OCI-LY1 (cell line): ENCODE data around the gene APLP1.

ENCODE experiments used
- H2AFZ ChIP-seq: fragments of 200-600 bp; sonication (generic), shearing (Covaris generic); 2 replicates; pipeline ENCODE4 v1.6.0; 2014; ENCODE audit warnings: antibody characterized with exemption, mild to moderate bottlenecking, low read length
- H3F3A ChIP-seq: fragments of 200-600 bp; sonication (generic), shearing (Covaris generic); 2 replicates; pipeline ENCODE4 v1.6.0; 2014; ENCODE audit warnings: mild to moderate bottlenecking, antibody characterized with exemption, low read length, moderate library complexity; ENCODE audit not compliant: insufficient read depth
- H3K27ac ChIP-seq: fragments of 200-600 bp; sonication (generic); 2 replicates; pipeline ENCODE4 v1.5.1; 2014; ENCODE audit warnings: low read length, mixed run types, mild to moderate bottlenecking, low read depth; ENCODE audit not compliant: poor library complexity, severe bottlenecking
- H3K27me3 ChIP-seq: fragments of 200-600 bp; sonication (generic); 2 replicates; pipeline ENCODE4 v1.6.0; 2014; ENCODE audit warnings: antibody characterized with exemption, mild to moderate bottlenecking, low read length, moderate library complexity; ENCODE audit not compliant: insufficient read depth
- H3K36me3 ChIP-seq: fragments of 200-600 bp; sonication (generic); 2 replicates; pipeline ENCODE4 v1.6.1; 2014; ENCODE audit warnings: mild to moderate bottlenecking, antibody characterized with exemption, low read length, moderate library complexity, mixed read lengths; ENCODE audit not compliant: insufficient read depth
- H3K4me1 ChIP-seq: fragments of 200-600 bp; sonication (generic); 2 replicates; pipeline ENCODE4 v1.5.1; 2014; ENCODE audit warnings: mild to moderate bottlenecking, low read length, moderate library complexity; ENCODE audit not compliant: insufficient read depth, severe bottlenecking
- H3K4me2 ChIP-seq: fragments of 200-600 bp; sonication (generic), shearing (Covaris generic); 2 replicates; pipeline ENCODE4 v1.6.1; 2014; ENCODE audit warnings: low read length
- H3K4me3 ChIP-seq: fragments of 200-600 bp; sonication (generic); 2 replicates; pipeline ENCODE4 v1.5.1; 2014; ENCODE audit warnings: low read length, low read depth, mild to moderate bottlenecking, mixed read lengths; ENCODE audit not compliant: poor library complexity, severe bottlenecking
- H3K79me2 ChIP-seq: fragments of 200-600 bp; shearing (Covaris generic); 2 replicates; pipeline ENCODE4 v1.6.1; 2016; ENCODE audit warnings: mixed run types, low read length, mixed read lengths; ENCODE audit not compliant: insufficient read depth
- H3K9ac ChIP-seq: fragments of 200-600 bp; sonication (generic), shearing (Covaris generic); 2 replicates; pipeline ENCODE4 v1.6.1; 2014; ENCODE audit warnings: mild to moderate bottlenecking, low read length, mixed read lengths
- H3K9me2 ChIP-seq: fragments of 200-600 bp; sonication (generic), shearing (Covaris generic); 2 replicates; pipeline ENCODE4 v1.6.1; 2014; ENCODE audit warnings: low read depth, mild to moderate bottlenecking, low read length, mixed read lengths
- H3K9me3 ChIP-seq: fragments of 200-600 bp; shearing (Covaris generic); 2 replicates; pipeline ENCODE4 v1.6.1; 2014; ENCODE audit warnings: low read length, mixed read lengths
- H4K20me1 ChIP-seq: fragments of 200-600 bp; sonication (generic), shearing (Covaris generic); 2 replicates; pipeline ENCODE4 v1.6.0; 2016; ENCODE audit warnings: mild to moderate bottlenecking, low read length; ENCODE audit not compliant: insufficient read depth
- CTCF ChIP-seq: fragments of 200-600 bp; sonication (generic), shearing (Covaris generic); IDR thresholded peaks from 2 replicates; pipeline ENCODE4 v1.5.1; 2017; ENCODE audit warnings: mild to moderate bottlenecking, antibody characterized with exemption, low read length, moderate library complexity, mixed read lengths
- EZH2 ChIP-seq: fragments of 200-600 bp; sonication (generic), shearing (Covaris generic); IDR thresholded peaks from 2 replicates; pipeline ENCODE4 v1.8.0; 2017; ENCODE audit warnings: borderline replicate concordance, mixed run types, mild to moderate bottlenecking, antibody characterized with exemption, low read length, moderate library complexity, mixed read lengths

APLP1 gene

GRCh38 chr19:35904311-35905068, 36.1 kb downstream of the APLP1 start:
- no peaks in the 10 kb centered on the region for H4K20me1 ChIP-seq
- H3K9ac ChIP-seq = no peak overlapping the region
- no peaks in the 10 kb centered on the region for H3K9me2 ChIP-seq
- no peak for TF ChIP-seq EZH2
- TF ChIP-seq CTCF = no peak
- H3K9me3 ChIP-seq = no peaks in the 10 kb centered on the region
- no peaks in the 10 kb centered on the region for H3K79me2 ChIP-seq
- H3K27me3 ChIP-seq = no peaks in the 10 kb centered on the region
- H3K4me1 ChIP-seq = peaks cover 38% of the 10 kb centered on the region
- no peak overlapping the region for H2AFZ ChIP-seq
- no peaks in the 10 kb centered on the region for H3K36me3 ChIP-seq
- no peak overlapping the region for H3K4me3 ChIP-seq
- no peak overlapping the region for H3K4me2 ChIP-seq
- H3F3A ChIP-seq = no peaks in the 10 kb centered on the region
- no peak overlapping the region for H3K27ac ChIP-seq

GRCh38 chr19:35905178-35905727, 36.9 kb downstream of the APLP1 start:
- Histone ChIP-seq H3K36me3 (no peaks in the 10 kb centered on the region), H3K9me3 (no peaks in the 10 kb centered on the region), H2AFZ (no peak overlapping the region), H3K9me2 (no peaks in the 10 kb centered on the region), H4K20me1 (no peaks in the 10 kb centered on the region), H3K27me3 (no peaks in the 10 kb centered on the region), H3F3A (no peaks in the 10 kb centered on the region), H3K4me2 (no peak overlapping the region), H3K27ac (no peak overlapping the region), H3K79me2 (no peaks in the 10 kb centered on the region), H3K4me3 (no peak overlapping the region), H3K4me1 (peaks cover 42% of the 10 kb centered on the region), H3K9ac (no peak overlapping the region)
- TF ChIP-seq CTCF = no peak
- TF ChIP-seq EZH2 = no peak

GRCh38 chr19:35907377-35907745, 39.0 kb downstream of the APLP1 start:
- Histone ChIP-seq H3F3A (no peaks in the 10 kb centered on the region), H3K27ac (no peak overlapping the region), H3K4me1 (peaks cover 25% of the 10 kb centered on the region)

More at GRCh38 chr19:35907377-35907745, 39.0 kb downstream of the APLP1 start:
- H4K20me1 ChIP-seq = no peaks in the 10 kb centered on the region
- no peak for TF ChIP-seq EZH2
- no peak for TF ChIP-seq CTCF
- no peak overlapping the region for H3K4me2 ChIP-seq
- no peaks in the 10 kb centered on the region for H3K36me3 ChIP-seq
- no peak overlapping the region for H3K4me3 ChIP-seq
- H3K79me2 ChIP-seq = no peaks in the 10 kb centered on the region
- no peak overlapping the region for H2AFZ ChIP-seq
- no peaks in the 10 kb centered on the region for H3K9me3 ChIP-seq
- H3K27me3 ChIP-seq = no peaks in the 10 kb centered on the region
- H3K9ac ChIP-seq = no peak overlapping the region
- H3K9me2 ChIP-seq = no peaks in the 10 kb centered on the region
